KMS-11 (cell line): ENCODE data around the gene ARFGEF3.

Experiments
- H2AFZ ChIP-seq: fragments of 200-600 bp; sonication (generic); 2 replicates; pipeline ENCODE4 v1.6.1; 2016; ENCODE audit warnings: antibody characterized with exemption, mixed run types, low read depth
- H3K27ac ChIP-seq: fragments of 200-600 bp; sonication (generic); 2 replicates; pipeline ENCODE4 v1.6.1; 2016; ENCODE audit warnings: mild to moderate bottlenecking, mixed run types
- H3K27me3 ChIP-seq: fragments of 200-600 bp; sonication (generic); 2 replicates; pipeline ENCODE4 v1.6.1; 2017; ENCODE audit warnings: mild to moderate bottlenecking, low read depth, mixed run types, moderate library complexity; ENCODE audit not compliant: insufficient read depth
- H3K36me3 ChIP-seq: fragments of 200-600 bp; sonication (generic); 2 replicates; pipeline ENCODE4 v1.6.1; 2017; ENCODE audit warnings: mild to moderate bottlenecking, mixed run types; ENCODE audit not compliant: insufficient read depth
- H3K4me1 ChIP-seq: fragments of 200-600 bp; sonication (generic); 2 replicates; pipeline ENCODE4 v1.6.1; 2016; ENCODE audit warnings: mild to moderate bottlenecking, low read depth, mixed run types; ENCODE audit not compliant: poor library complexity, severe bottlenecking
- H3K4me2 ChIP-seq: fragments of 200-600 bp; sonication (generic); 2 replicates; pipeline ENCODE4 v1.7.0; 2016; ENCODE audit warnings: mild to moderate bottlenecking, mixed run types
- H3K4me3 ChIP-seq: fragments of 200-600 bp; sonication (generic); IDR thresholded peaks from 2 replicates; pipeline ENCODE4 v1.6.1; 2017; ENCODE audit warnings: low read depth, low read length, mixed read lengths; ENCODE audit not compliant: insufficient read depth
- H3K79me2 ChIP-seq: fragments of 200-600 bp; sonication (generic); 2 replicates; pipeline ENCODE4 v1.6.1; 2016; ENCODE audit warnings: low read depth, mixed run types; ENCODE audit not compliant: insufficient read depth
- H3K9ac ChIP-seq: fragments of 200-600 bp; sonication (generic); 2 replicates; pipeline ENCODE4 v1.6.1; 2016; ENCODE audit warnings: mild to moderate bottlenecking, mixed run types
- H4K20me1 ChIP-seq: fragments of 200-600 bp; sonication (generic); 2 replicates; pipeline ENCODE4 v1.6.1; 2016; ENCODE audit warnings: mild to moderate bottlenecking, mixed run types; ENCODE audit not compliant: insufficient read depth
- CTCF ChIP-seq: fragments of 200-600 bp; sonication (generic); conservative IDR thresholded peaks from 2 replicates; pipeline ENCODE4 v1.6.1; 2017; ENCODE audit warnings: low read depth, mild to moderate bottlenecking, antibody characterized with exemption, low read length, moderate library complexity, mixed read lengths

The ARFGEF3 gene

GRCh38 chr6:138124096-138124495 lies 37.6 kb upstream of the ARFGEF3 start:
- Histone ChIP-seq H3K27ac (no peak overlapping the region), H3K9ac (no peak overlapping the region), H3K4me2 (no peak overlapping the region), H3K27me3 (no peaks in the 10 kb centered on the region), H3K36me3 (no peaks in the 10 kb centered on the region), H2AFZ (no peak overlapping the region), H3K4me1 (no peaks in the 10 kb centered on the region), H4K20me1 (no peaks in the 10 kb centered on the region), H3K79me2 (no peaks in the 10 kb centered on the region), H3K4me3 (no peak overlapping the region)
- no peak for TF ChIP-seq CTCF

DNA sequence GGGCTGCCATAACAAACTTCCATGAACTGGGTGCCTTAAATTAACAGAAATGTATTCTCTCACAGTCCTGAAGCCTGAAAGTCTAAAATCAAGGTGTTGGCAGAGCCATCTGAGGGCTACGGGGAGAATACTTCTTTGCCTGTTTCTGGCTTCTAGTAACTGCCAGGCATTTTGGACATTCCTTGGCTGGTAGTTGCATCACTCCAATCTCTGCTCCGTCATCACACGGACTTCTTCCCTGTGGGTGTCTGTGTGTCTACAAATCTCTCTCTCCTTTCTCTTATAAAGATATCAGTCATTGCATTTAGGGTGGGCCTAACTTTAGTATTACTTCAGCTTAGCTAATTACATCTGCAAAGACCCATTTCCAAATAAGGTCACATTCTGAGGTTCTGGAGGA lies 33.6 kb upstream of the ARFGEF3 start:
- TF ChIP-seq CTCF = no peak
- H3K27me3 ChIP-seq = no peaks in the 10 kb centered on the region
- H3K36me3 ChIP-seq = no peaks in the 10 kb centered on the region
- H2AFZ ChIP-seq = no peak overlapping the region
- H3K4me2 ChIP-seq = no peak overlapping the region
- H3K9ac ChIP-seq = no peak overlapping the region
- no peaks in the 10 kb centered on the region for H4K20me1 ChIP-seq
- H3K4me1 ChIP-seq = no peaks in the 10 kb centered on the region
- H3K4me3 ChIP-seq = no peak overlapping the region
- H3K79me2 ChIP-seq = no peaks in the 10 kb centered on the region
- no peak overlapping the region for H3K27ac ChIP-seq

DNA sequence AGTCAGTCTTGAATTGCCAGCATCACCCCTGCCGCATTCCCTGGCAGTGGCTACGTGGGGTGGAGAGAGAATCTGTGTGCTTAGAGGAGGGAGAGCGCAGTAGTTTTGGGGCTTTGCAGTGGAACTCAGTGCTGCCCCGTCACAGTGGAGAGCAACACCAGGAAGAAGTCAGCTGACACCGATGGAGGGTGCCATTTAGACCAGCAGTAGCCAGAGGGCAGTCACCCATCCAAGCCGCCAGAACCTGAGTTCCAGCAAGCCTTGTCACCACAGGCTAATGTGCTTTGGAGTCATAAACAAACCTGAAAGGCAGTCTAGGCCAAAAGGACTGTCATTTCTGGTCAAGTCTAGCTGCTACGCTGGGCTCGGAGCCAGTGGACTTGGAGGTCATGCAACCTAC lies 32.5 kb upstream of the ARFGEF3 start:
- no peak overlapping the region for H3K4me3 ChIP-seq
- no peak for TF ChIP-seq CTCF
- H4K20me1 ChIP-seq = no peaks in the 10 kb centered on the region
- H3K4me2 ChIP-seq = no peak overlapping the region
- no peaks in the 10 kb centered on the region for H3K79me2 ChIP-seq
- H2AFZ ChIP-seq = no peak overlapping the region
- no peaks in the 10 kb centered on the region for H3K4me1 ChIP-seq
- no peak overlapping the region for H3K27ac ChIP-seq
- no peak overlapping the region for H3K9ac ChIP-seq
- no peaks in the 10 kb centered on the region for H3K27me3 ChIP-seq
- no peaks in the 10 kb centered on the region for H3K36me3 ChIP-seq

DNA sequence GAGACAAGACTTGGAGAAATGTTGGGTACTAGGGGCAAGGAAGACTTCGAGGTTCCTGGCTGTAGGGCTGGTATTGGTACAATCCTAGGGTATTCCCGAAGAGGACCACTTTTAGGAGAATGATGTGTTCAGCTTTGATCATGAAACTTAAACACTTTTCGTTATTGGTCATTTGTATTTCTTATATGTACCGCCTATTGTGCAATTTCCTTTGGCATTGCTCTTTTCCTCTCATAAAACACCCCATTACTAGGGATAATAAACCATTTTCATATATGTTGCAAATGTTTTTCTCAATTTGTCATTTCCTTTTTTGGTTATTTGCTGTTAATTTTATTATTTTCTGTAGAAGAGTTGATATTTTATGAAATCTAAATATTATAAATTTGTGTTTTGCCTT lies 18.9 kb upstream of the ARFGEF3 start:
- Histone ChIP-seq H3K9ac (no peak overlapping the region), H3K36me3 (no peaks in the 10 kb centered on the region), H2AFZ (no peak overlapping the region), H3K27ac (no peak overlapping the region), H3K4me1 (peaks cover 13% of the 10 kb centered on the region), H3K4me2 (no peak overlapping the region), H4K20me1 (no peaks in the 10 kb centered on the region), H3K79me2 (no peaks in the 10 kb centered on the region), H3K27me3 (no peaks in the 10 kb centered on the region), H3K4me3 (no peak overlapping the region)
- TF ChIP-seq CTCF = no peak

GRCh38 chr6:138145402-138145801 lies 16.3 kb upstream of the ARFGEF3 start:
- H4K20me1 ChIP-seq = no peaks in the 10 kb centered on the region
- H3K4me1 ChIP-seq = peaks cover 13% of the 10 kb centered on the region
- TF ChIP-seq CTCF = no peak
- H3K27ac ChIP-seq = no peak overlapping the region
- peak overlapping the region; percentile 12; the same call in 1 of the 2 replicates for H3K4me2 ChIP-seq
- no peaks in the 10 kb centered on the region for H3K36me3 ChIP-seq
- H3K79me2 ChIP-seq = no peaks in the 10 kb centered on the region
- no peak overlapping the region for H3K9ac ChIP-seq
- H3K27me3 ChIP-seq = no peaks in the 10 kb centered on the region
- no peak overlapping the region for H2AFZ ChIP-seq
- no peak overlapping the region for H3K4me3 ChIP-seq
